ENCODE results near the gene SMPD4. TPM values are rescaled to one million over a fixed set of nuclear protein-coding genes. Genes with fewer than 3 reads are reported as not detected.
A peak's percentile ranks its signal among the peaks of the same experiment; 100 is the strongest.
"Not testable (repeated sequence)": the region's sequence is repeated elsewhere in the genome, so short reads cannot be mapped to it uniquely, and the experiment has no call there.

The SMPD4 gene
- total and polyA plus RNA-seq, 8 donors: 11.4 to 109 (median 34.2) TPM

- H3K4me3 ChIP-seq; H3K9me3 ChIP-seq; H3K36me3 ChIP-seq; H3K27ac ChIP-seq; intact Hi-C loops (cut with DNase I; ENCODE audit: low total_unique reads); DNase-seq: not testable (repeated sequence)
- Histone ChIP-seq H3K4me1 (peaks cover 0 to 11% (median 4%) of the 10 kb centered on the region in 4 donors), H3K27me3 (peaks cover 0 to 26% (median 0%) of the 10 kb centered on the region in 3 donors)
- 65 to 81% (median 77%) methylated on average over 4 to 26 of the region's 30 CpGs for whole genome bisulfite sequencing, 5 donors
Measured at GRCh38 chr2:130139331-130140280, 41.8 kb downstream of the SMPD4 start.

GRCh38 chr2:130138841-130139251, 42.6 kb downstream of the SMPD4 start:
- H3K9me3 ChIP-seq; H3K4me3 ChIP-seq; H3K27ac ChIP-seq; DNase-seq; H3K4me1 ChIP-seq; H3K36me3 ChIP-seq; intact Hi-C loops (cut with DNase I; ENCODE audit: low total_unique reads): not testable (repeated sequence)
- peaks cover 0 to 19% (median 0%) of the 10 kb centered on the region in 3 donors for H3K27me3 ChIP-seq
- 70 to 90% (median 76%) methylated on average over 9 to 15 of the region's 15 CpGs for WGBS, 5 donors

- H3K36me3 ChIP-seq; H3K4me3 ChIP-seq; H3K27ac ChIP-seq; H3K4me1 ChIP-seq; DNase-seq; H3K9me3 ChIP-seq; intact Hi-C loops (cut with DNase I; ENCODE audit: low total_unique reads): not testable (repeated sequence)
- peaks cover 0 to 14% (median 0%) of the 10 kb centered on the region in 3 donors for H3K27me3 ChIP-seq
- WGBS, 5 donors: 73 to 94% (median 88%) methylated on average over 4 to 10 of the region's 13 CpGs
Measured at GRCh38 chr2:130138326-130138725, 43.1 kb downstream of the SMPD4 start.

DNA sequence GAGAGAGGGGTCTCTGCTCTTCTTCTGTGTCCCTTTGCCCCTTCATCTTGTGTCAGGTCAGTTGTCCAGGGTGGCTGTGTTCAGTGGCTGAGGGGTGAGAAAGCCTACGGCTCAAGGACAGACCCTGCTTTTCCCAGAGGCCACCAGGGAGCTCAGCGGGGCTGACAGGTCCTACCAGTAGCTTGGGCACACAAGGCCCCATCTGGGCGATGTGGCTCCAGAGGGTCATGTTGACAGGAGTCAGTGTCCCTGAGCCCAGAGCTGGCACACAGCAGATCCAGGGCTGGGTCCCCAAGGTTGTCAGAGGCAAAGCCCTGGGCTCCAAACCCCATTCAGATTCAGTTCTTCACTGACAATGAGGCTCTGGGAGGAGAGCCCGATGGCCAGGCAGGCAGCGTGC, 44.3 kb downstream of the SMPD4 start:
- H3K27ac ChIP-seq; DNase-seq; intact Hi-C loops (cut with DNase I; ENCODE audit: low total_unique reads); H3K9me3 ChIP-seq; H3K4me1 ChIP-seq; H3K27me3 ChIP-seq; H3K4me3 ChIP-seq; H3K36me3 ChIP-seq: not testable (repeated sequence)
- 65 to 83% (median 75%) methylated on average over 2 to 4 of the region's 5 CpGs for WGBS, 5 donors

GRCh38 chr2:130136546-130136945, 44.9 kb downstream of the SMPD4 start:
- intact Hi-C loops (cut with DNase I; ENCODE audit: low total_unique reads); H3K27me3 ChIP-seq; H3K36me3 ChIP-seq; H3K4me1 ChIP-seq; H3K4me3 ChIP-seq; DNase-seq; H3K27ac ChIP-seq; H3K9me3 ChIP-seq: not testable (repeated sequence)
- 72 to 93% (median 84%) methylated on average over 3 to 9 of the region's 10 CpGs; no CpG with 5 or more reads in 1 of the 5 donors for WGBS, 5 donors

- TF ChIP-seq EP300 (IDR thresholded peaks at IDR 0.05): no peak
- no peak for TF ChIP-seq POLR2AphosphoS5 (IDR thresholded peaks at IDR 0.05)
- TF ChIP-seq, protein P1, sequence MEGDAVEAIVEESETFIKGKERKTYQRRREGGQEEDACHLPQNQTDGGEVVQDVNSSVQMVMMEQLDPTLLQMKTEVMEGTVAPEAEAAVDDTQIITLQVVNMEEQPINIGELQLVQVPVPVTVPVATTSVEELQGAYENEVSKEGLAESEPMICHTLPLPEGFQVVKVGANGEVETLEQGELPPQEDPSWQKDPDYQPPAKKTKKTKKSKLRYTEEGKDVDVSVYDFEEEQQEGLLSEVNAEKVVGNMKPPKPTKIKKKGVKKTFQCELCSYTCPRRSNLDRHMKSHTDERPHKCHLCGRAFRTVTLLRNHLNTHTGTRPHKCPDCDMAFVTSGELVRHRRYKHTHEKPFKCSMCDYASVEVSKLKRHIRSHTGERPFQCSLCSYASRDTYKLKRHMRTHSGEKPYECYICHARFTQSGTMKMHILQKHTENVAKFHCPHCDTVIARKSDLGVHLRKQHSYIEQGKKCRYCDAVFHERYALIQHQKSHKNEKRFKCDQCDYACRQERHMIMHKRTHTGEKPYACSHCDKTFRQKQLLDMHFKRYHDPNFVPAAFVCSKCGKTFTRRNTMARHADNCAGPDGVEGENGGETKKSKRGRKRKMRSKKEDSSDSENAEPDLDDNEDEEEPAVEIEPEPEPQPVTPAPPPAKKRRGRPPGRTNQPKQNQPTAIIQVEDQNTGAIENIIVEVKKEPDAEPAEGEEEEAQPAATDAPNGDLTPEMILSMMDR (IDR thresholded peaks at IDR 0.05): no peak
- TF ChIP-seq POLR2A (IDR thresholded peaks at IDR 0.05): no peak
- Histone ChIP-seq H3K27me3 (peaks cover 0 to 8% (median 0%) of the 10 kb centered on the region in 3 donors), H3K4me3 (no peak overlapping the region), H3K4me1 (no peaks in the 10 kb centered on the region), H3K27ac (no peak overlapping the region), H3K36me3 (no peaks in the 10 kb centered on the region), H3K9me3 (no peaks in the 10 kb centered on the region)
- 80 to 95% (median 89%) methylated on average over 9 to 15 of the region's 15 CpGs for WGBS, 5 donors
- intact Hi-C loops (cut with DNase I; ENCODE audit: low total_unique reads): no loop called here
- DNase-seq: peak in 1 of 2 donors; percentile 0
Measured at GRCh38 chr2:130135692-130136541, 45.5 kb downstream of the SMPD4 start.

DNA sequence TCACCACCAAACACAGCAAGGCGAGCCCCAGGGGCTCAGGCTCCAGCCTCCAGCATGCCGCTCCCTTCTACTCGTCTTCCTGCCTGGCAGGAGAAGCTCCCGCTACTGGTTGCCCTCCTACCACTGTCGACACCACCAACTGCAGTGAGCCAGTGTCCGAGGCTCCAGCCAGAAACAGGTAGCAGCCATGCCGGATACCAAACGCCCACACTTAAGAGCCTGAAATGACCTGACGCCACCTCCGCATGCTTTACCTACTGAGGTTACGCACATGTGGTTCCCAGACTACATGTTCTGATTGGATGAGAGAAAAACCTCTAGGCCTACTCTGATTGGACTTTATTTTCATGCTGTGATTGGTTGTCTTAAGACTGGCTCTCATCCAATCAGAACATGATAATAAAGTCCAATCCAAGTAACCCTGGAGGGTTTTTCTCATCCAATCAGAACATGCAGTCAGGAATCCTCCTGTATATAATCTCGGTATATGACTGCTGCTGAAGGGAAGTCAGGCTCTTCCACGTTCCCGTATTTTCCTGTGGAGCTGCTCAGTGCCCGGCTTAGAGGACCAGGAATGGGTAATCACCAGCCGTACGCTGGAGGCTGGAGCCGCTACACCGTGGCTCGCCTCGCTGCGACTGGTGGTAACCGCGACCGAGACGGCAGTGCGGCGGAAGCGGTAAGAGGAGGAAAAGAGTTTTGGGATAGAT, 52.1 kb downstream of the SMPD4 start, which contains the start of gene POTEF:
Gene POTEF, minus strand, starts transcription at position 103 of the 710 bp plus-strand sequence. CDS start 8,707 bp downstream, outside the sequence.
- 87 to 94% (median 91%) methylated on average over 11 to 16 of the region's 29 CpGs for WGBS, 5 donors
- H3K4me3 ChIP-seq; H3K4me1 ChIP-seq; intact Hi-C loops (cut with DNase I; ENCODE audit: low total_unique reads); H3K27me3 ChIP-seq; H3K9me3 ChIP-seq; H3K36me3 ChIP-seq; H3K27ac ChIP-seq; DNase-seq: not testable (repeated sequence)

- H3K36me3 ChIP-seq; H3K9me3 ChIP-seq; H3K27ac ChIP-seq; H3K27me3 ChIP-seq; H3K4me3 ChIP-seq; DNase-seq; intact Hi-C loops (cut with DNase I; ENCODE audit: low total_unique reads); H3K4me1 ChIP-seq: not testable (repeated sequence)
- 84 to 88% (median 87%) methylated on average over 3 to 14 of the region's 14 CpGs; no CpG with 5 or more reads in 1 of the 5 donors for WGBS, 5 donors
Measured at GRCh38 chr2:130128464-130128863, 52.9 kb downstream of the SMPD4 start.

DNA sequence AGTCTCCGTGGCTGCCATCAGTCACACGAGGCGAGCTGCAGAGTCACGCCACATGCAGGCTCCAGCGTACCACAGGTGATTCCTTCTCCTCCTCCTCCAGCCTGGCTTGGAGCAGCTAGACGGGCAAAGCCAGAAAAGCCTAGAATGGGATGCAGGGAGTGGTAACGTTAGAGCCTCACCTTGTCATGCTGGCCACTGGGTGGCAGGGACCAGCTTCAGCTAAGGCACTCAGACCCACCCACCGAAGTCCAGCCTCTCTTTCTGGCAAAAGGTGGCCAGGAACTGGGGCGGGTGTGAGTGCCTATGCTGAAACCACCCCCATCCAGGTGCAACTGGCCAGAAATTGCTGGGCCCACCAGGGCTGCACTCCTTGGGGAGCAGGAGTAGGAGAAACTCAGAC, 53.7 kb downstream of the SMPD4 start:
- H3K9me3 ChIP-seq; H3K27ac ChIP-seq; H3K4me1 ChIP-seq; H3K36me3 ChIP-seq; H3K27me3 ChIP-seq; DNase-seq; H3K4me3 ChIP-seq; intact Hi-C loops (cut with DNase I; ENCODE audit: low total_unique reads): not testable (repeated sequence)
- 42 to 79% (median 50%) methylated on average over 1 to 5 of the region's 9 CpGs; no CpG with 5 or more reads in 2 of the 5 donors for WGBS, 5 donors

Measured in stomach (tissue), 9 donors.